GM23248 (cell line): ENCODE data around the gene MAP3K5. TPM values are rescaled to one million over a fixed set of nuclear protein-coding genes. Genes with fewer than 3 reads are reported as not detected.
"Not testable (repeated sequence)": the region's sequence is repeated elsewhere in the genome, so short reads cannot be mapped to it uniquely, and the experiment has no call there.

Experiments
- DNase-seq: peaks from one replicate; pipeline ENCODE4 v3.0.0-alpha.2; 2015
- H2AFZ ChIP-seq: fragments of 200-600 bp; sonication (generic); 2 replicates; pipeline ENCODE4 v1.6.1; 2016; ENCODE audit warnings: antibody characterized with exemption
- H3F3A ChIP-seq: fragments of 200-600 bp; sonication (generic); 2 replicates; pipeline ENCODE4 v1.6.1; 2016; ENCODE audit warnings: mild to moderate bottlenecking, antibody characterized with exemption, mixed run types; ENCODE audit not compliant: insufficient read depth
- H3K27ac ChIP-seq: fragments of 200-600 bp; sonication (generic); 2 replicates; pipeline ENCODE4 v1.5.1; 2016; ENCODE audit warnings: mild to moderate bottlenecking
- H3K27me3 ChIP-seq: fragments of 200-600 bp; sonication (generic); replicated peaks from 2 replicates; pipeline ENCODE4 v1.6.1; 2016; ENCODE audit warnings: mild to moderate bottlenecking; ENCODE audit not compliant: insufficient read depth
- H3K36me3 ChIP-seq: fragments of 200-600 bp; sonication (generic); 2 replicates; pipeline ENCODE4 v1.6.1; 2016; ENCODE audit warnings: low read depth, mild to moderate bottlenecking
- H3K4me1 ChIP-seq: fragments of 200-600 bp; sonication (generic); 2 replicates; pipeline ENCODE4 v1.6.1; 2016; ENCODE audit warnings: mild to moderate bottlenecking; ENCODE audit not compliant: insufficient read depth
- H3K4me2 ChIP-seq: fragments of 200-600 bp; sonication (generic); one replicate; pipeline ENCODE4 v1.6.1; 2016; ENCODE audit warnings: mild to moderate bottlenecking; ENCODE audit not compliant: unreplicated experiment
- H3K4me3 ChIP-seq: fragments of 200-600 bp; sonication (generic); 2 replicates; pipeline ENCODE4 v1.5.1; 2016; ENCODE audit warnings: mild to moderate bottlenecking
- H3K79me2 ChIP-seq: fragments of 200-600 bp; sonication (generic); 2 replicates; pipeline ENCODE4 v1.6.1; 2016; ENCODE audit warnings: mild to moderate bottlenecking; ENCODE audit not compliant: insufficient read depth
- H3K9ac ChIP-seq: fragments of 200-600 bp; sonication (generic); 2 replicates; pipeline ENCODE4 v1.6.1; 2016; ENCODE audit warnings: mild to moderate bottlenecking
- H3K9me2 ChIP-seq: fragments of 200-600 bp; sonication (generic); 2 replicates; pipeline ENCODE4 v1.6.1; 2016; ENCODE audit warnings: mixed run types, mild to moderate bottlenecking, moderate library complexity; ENCODE audit not compliant: insufficient read depth
- H3K9me3 ChIP-seq: fragments of 200-600 bp; sonication (generic); one replicate; pipeline ENCODE4 v1.6.1; 2017; ENCODE audit warnings: low read depth
- H4K20me1 ChIP-seq: fragments of 200-600 bp; sonication (generic); 2 replicates; pipeline ENCODE4 v1.6.0; 2016; ENCODE audit not compliant: insufficient read depth
- EZH2 ChIP-seq: fragments of 200-600 bp; sonication (generic); IDR thresholded peaks from 2 replicates; pipeline ENCODE4 v1.6.1; 2018; ENCODE audit warnings: antibody characterized with exemption, mild to moderate bottlenecking; ENCODE audit not compliant: insufficient read depth, poor library complexity, severe bottlenecking
- EZH2phosphoT487 ChIP-seq: fragments of 200-600 bp; sonication (generic); IDR thresholded peaks from 2 replicates; pipeline ENCODE4 v1.6.1; 2018; ENCODE audit warnings: antibody characterized with exemption, moderate library complexity, mild to moderate bottlenecking, low read depth; ENCODE audit not compliant: insufficient read depth
- WGBS, 2 experiments: methylation state at CpG; one replicate each; pipeline ENCODE4 v1.1.6; 2015 to 2017; ENCODE audit warnings: low lambda C conversion rate in 2 of 2, low coverage in 1 of 2; ENCODE audit errors: missing lambda C conversion rate in 2 of 2; 5-methylcytosine and 5-hydroxymethylcytosine counted together
- in situ Hi-C: fragments of 300-500 bp; cut with MboI; formaldehyde crosslinking; loops from 2 replicates; pipeline ENCODE4 v1.15.0; 2020
- polyA plus RNA-seq: library from polyadenylated mRNA; unstranded; fragments of >200 nt; fragmentation: Nextera tagmentation; extraction: Ambion mirVana; gene quantifications from 2 replicates; pipeline ENCODE4 v1.2.1, GENCODE V29; 2016
- total RNA-seq: library from RNA; depleted of rRNA; stranded (reverse); fragments of >200 nt; shearing (Covaris generic); gene quantifications from 2 replicates; pipeline ENCODE4 v1.2.3, GENCODE V29; 2014

MAP3K5 gene
- total and polyA plus RNA-seq, 2 experiments from 2014 or later: 1.4 to 4.1 TPM

DNA sequence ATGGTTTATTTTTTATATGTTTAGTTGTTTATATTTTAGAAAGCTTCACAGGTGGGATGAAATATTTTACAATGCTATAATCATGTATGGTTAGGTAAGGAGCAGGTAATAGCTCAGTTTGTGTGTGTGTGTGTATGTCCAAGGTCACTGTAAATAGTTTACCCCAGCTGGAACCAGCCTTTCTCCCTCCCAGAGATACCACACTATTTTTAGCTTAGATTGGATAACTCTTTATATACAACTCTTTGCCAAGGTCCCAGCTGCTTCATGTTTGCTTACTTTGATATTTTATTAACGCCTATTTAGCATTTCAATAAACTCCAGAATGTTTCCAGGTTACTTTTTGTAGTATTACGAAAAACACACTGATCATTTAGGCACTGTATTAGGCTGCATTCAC, 28.3 kb upstream of the MAP3K5 start:
- no peaks in the 10 kb centered on the region for H3K9me2 ChIP-seq
- TF ChIP-seq EZH2phosphoT487: no peak
- no peak for TF ChIP-seq EZH2
- H3K36me3 ChIP-seq: no peaks in the 10 kb centered on the region
- no peaks in the 10 kb centered on the region for H3K27me3 ChIP-seq
- no peak for DNase-seq
- 51% methylated on average over 2 of the region's 2 CpGs for WGBS, 2 experiments
- no peaks in the 10 kb centered on the region for H3K9me3 ChIP-seq
- H4K20me1 ChIP-seq: no peaks in the 10 kb centered on the region
- H3K9ac ChIP-seq: no peak overlapping the region
- no peak overlapping the region for H3K4me3 ChIP-seq
- peak overlapping the region; percentile 7; the same call in 1 of the 2 replicates for H2AFZ ChIP-seq
- no peak overlapping the region for H3K4me2 ChIP-seq
- H3F3A ChIP-seq: no peaks in the 10 kb centered on the region
- H3K4me1 ChIP-seq: no peaks in the 10 kb centered on the region
- H3K27ac ChIP-seq: no peak overlapping the region
- no peaks in the 10 kb centered on the region for H3K79me2 ChIP-seq
- in situ Hi-C loops: no loop called here

DNA sequence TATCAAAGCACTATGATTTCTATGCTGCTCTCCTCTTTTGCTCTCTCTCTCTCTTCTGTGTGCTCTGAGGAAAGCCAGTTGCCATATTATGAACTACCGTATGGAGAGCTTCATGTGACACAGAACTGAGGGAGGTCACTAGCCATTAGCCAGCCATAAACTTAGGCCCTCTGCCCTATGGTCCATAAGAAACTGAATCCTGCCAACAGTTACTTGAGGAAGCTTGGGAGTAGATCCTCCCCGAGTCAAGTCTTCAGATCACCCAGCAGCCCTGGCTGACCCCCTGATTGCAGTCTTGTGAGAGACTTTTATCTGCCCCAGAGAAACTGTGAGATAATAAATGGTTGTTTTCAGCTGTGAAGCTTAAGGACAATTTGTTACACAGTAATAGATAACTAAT, 24.4 kb upstream of the MAP3K5 start:
- TF ChIP-seq EZH2 (no peak), EZH2phosphoT487 (no peak)
- in situ Hi-C loops: no loop called here
- 23 to 36% methylated on average over 2 of the region's 2 CpGs for WGBS, 2 experiments
- Histone ChIP-seq H3K27me3 (no peaks in the 10 kb centered on the region), H3K4me2 (no peak overlapping the region), H3K4me3 (no peak overlapping the region), H3F3A (no peaks in the 10 kb centered on the region), H3K9ac (no peak overlapping the region), H3K36me3 (no peaks in the 10 kb centered on the region), H4K20me1 (no peaks in the 10 kb centered on the region), H3K4me1 (no peaks in the 10 kb centered on the region), H3K27ac (no peak overlapping the region), H2AFZ (no peak overlapping the region), H3K9me2 (no peaks in the 10 kb centered on the region), H3K9me3 (no peaks in the 10 kb centered on the region), H3K79me2 (no peaks in the 10 kb centered on the region)
- no peak for DNase-seq

DNA sequence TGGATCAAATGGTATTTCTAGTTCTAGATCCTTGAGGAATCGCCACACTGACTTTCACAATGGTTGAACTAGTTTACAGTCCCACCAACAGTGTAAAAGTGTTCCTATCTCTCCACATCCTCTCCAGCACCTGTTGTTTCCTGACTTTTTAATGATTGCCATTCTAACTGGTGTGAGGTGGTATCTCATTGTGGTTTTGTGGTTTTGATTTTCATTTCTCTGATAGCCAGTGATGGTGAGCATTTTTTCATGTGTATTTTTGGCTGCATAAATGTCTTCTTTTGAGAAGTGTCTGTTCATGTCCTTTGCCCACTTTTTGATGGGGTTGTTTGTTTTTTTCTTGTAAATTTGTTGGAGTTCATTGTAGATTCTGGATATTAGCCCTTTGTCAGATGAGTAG, 23.3 kb upstream of the MAP3K5 start:
- H3K9ac ChIP-seq, H3F3A ChIP-seq, H3K79me2 ChIP-seq, H3K27ac ChIP-seq, H3K9me2 ChIP-seq, H4K20me1 ChIP-seq, H3K27me3 ChIP-seq, H3K4me2 ChIP-seq, H2AFZ ChIP-seq, DNase-seq, H3K36me3 ChIP-seq, H3K9me3 ChIP-seq, H3K4me3 ChIP-seq, H3K4me1 ChIP-seq, in situ Hi-C loops: not testable (repeated sequence)
- 44 to 50% methylated on average over 1 of the region's 1 CpG for WGBS, 2 experiments

DNA sequence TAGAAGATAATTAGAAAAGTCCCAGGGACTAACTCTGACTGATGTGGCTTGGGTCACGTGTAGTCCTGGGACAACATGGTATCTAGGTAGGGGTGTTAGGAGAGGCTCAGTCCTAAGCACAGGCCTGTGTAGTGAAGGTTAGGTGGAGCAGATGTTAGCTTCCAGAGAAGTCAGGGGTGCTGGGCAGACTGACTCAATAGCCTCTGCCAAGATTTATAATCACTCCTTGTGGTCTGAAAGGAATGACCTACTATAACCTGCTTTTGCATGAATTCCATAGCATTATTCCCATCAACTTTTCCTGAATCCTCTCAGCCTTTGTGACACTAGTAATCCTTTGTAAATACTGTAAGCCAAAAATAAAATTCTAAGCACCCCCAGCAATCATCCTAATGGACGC, 19.9 kb upstream of the MAP3K5 start:
- in situ Hi-C loops: no loop called here
- no peaks in the 10 kb centered on the region for H3K4me1 ChIP-seq

DNA sequence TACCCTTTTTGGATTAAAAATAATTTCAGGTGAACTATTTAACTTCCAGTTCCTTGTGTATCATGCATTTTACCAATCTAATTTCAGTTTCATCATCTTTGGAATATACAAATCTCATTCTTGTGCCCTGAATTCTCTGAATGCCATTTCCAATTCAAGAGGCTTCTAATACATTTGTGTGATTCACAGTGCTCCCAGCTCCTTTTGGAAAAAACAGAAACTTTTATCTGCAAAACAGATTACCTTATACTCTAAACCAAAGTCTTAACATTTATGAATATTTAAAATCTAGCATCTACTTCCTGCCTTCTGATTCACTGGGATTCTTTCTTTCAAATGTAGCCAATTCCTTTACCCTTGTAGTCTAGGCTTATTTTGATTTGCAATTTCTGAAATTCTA, 19.0 kb upstream of the MAP3K5 start:
- Histone ChIP-seq H3K4me1 (no peaks in the 10 kb centered on the region), H3K9me3 (no peaks in the 10 kb centered on the region), H3K27me3 (no peaks in the 10 kb centered on the region), H3K9ac (no peak overlapping the region), H3K9me2 (no peaks in the 10 kb centered on the region), H3K4me2 (no peak overlapping the region), H2AFZ (no peak overlapping the region), H3K27ac (no peak overlapping the region), H3K36me3 (no peaks in the 10 kb centered on the region), H3K4me3 (no peak overlapping the region), H3K79me2 (no peaks in the 10 kb centered on the region), H4K20me1 (no peaks in the 10 kb centered on the region), H3F3A (no peaks in the 10 kb centered on the region)
- in situ Hi-C loops: no loop called here
- DNase-seq: peak; percentile 15
- TF ChIP-seq EZH2 (no peak), EZH2phosphoT487 (no peak)

More for the DNA sequence above, 19.9 kb upstream of the MAP3K5 start:
- Histone ChIP-seq H3K9me2 (no peaks in the 10 kb centered on the region), H3K9me3 (no peaks in the 10 kb centered on the region), H3K79me2 (no peaks in the 10 kb centered on the region), H3K27ac (no peak overlapping the region), H3K9ac (no peak overlapping the region), H2AFZ (no peak overlapping the region), H4K20me1 (no peaks in the 10 kb centered on the region), H3K36me3 (no peaks in the 10 kb centered on the region), H3K4me3 (no peak overlapping the region), H3K4me2 (no peak overlapping the region), H3K27me3 (no peaks in the 10 kb centered on the region), H3F3A (no peaks in the 10 kb centered on the region)
- no peak for DNase-seq
- TF ChIP-seq EZH2phosphoT487 (no peak), EZH2 (no peak)
- WGBS, 2 experiments: 82 to 92% methylated on average over 2 of the region's 2 CpGs
